Activated CD8-positive, alpha-beta memory T cell treated with anti-CD3 and anti-CD28 coated beads, Interleukin-2, amount 50 U/mL, for 24 hours (primary cell): Measurements from ENCODE around the gene MOCS1.
"Not testable (repeated sequence)": the region's sequence is repeated elsewhere in the genome, so short reads cannot be mapped to it uniquely, and the experiment has no call there.

Experiments
- DNase-seq: peaks from one replicate; pipeline ENCODE4 v3.0.0-alpha.2; 2020; ENCODE audit errors: extremely low read depth

The MOCS1 gene

GRCh38 chr6:39934131-39934757 is at the start of gene MOCS1:
Gene MOCS1 (minus strand): TSS chr6:39934462. CDS start chr6:39934417, 45 bp downstream.
- no peak for DNase-seq

- DNase-seq: no peak
These were observed 49.8 kb upstream of the MOCS1 start for GRCh38 chr6:39984051-39984450.

GRCh38 chr6:39983193-39983592 is 48.9 kb upstream of the MOCS1 start:
- no peak for DNase-seq

GRCh38 chr6:39982720-39983119 is 48.5 kb upstream of the MOCS1 start:
- DNase-seq: no peak

GRCh38 chr6:39980839-39981580 is 46.7 kb upstream of the MOCS1 start:
- DNase-seq: no peak

- DNase-seq: no peak
These were observed 45.4 kb upstream of the MOCS1 start for GRCh38 chr6:39979461-39980328.

- DNase-seq: no peak
These were observed 44.0 kb upstream of the MOCS1 start for GRCh38 chr6:39978240-39978639.

- DNase-seq: no peak
These were observed 39.4 kb upstream of the MOCS1 start for GRCh38 chr6:39973661-39974060.

GRCh38 chr6:39972717-39973116 is 38.5 kb upstream of the MOCS1 start:
- DNase-seq: not testable (repeated sequence)

GRCh38 chr6:39971131-39971530 is 36.9 kb upstream of the MOCS1 start:
- not testable (repeated sequence) for DNase-seq

- DNase-seq: no peak
These were observed 31.5 kb upstream of the MOCS1 start for GRCh38 chr6:39965751-39966150.

GRCh38 chr6:39964530-39964929 is 30.3 kb upstream of the MOCS1 start:
- DNase-seq: no peak

GRCh38 chr6:39964094-39964493 is 29.8 kb upstream of the MOCS1 start:
- no peak for DNase-seq

- no peak for DNase-seq
These were observed 28.6 kb upstream of the MOCS1 start for GRCh38 chr6:39962831-39963230.

- DNase-seq: no peak
These were observed 26.9 kb upstream of the MOCS1 start for GRCh38 chr6:39961178-39961577.

- no peak for DNase-seq
These were observed 24.7 kb upstream of the MOCS1 start for GRCh38 chr6:39958947-39959346.

- DNase-seq: no peak
These were observed 22.7 kb upstream of the MOCS1 start for GRCh38 chr6:39956936-39957335.

- no peak for DNase-seq
These were observed 18.9 kb upstream of the MOCS1 start for GRCh38 chr6:39953076-39953618.

GRCh38 chr6:39952167-39952566 is 17.9 kb upstream of the MOCS1 start:
- DNase-seq: no peak

- DNase-seq: no peak
These were observed 17.5 kb upstream of the MOCS1 start for GRCh38 chr6:39951716-39952115.

- no peak for DNase-seq
These were observed 16.9 kb upstream of the MOCS1 start for GRCh38 chr6:39951191-39951590.

- no peak for DNase-seq
These were observed 16.0 kb upstream of the MOCS1 start for GRCh38 chr6:39950125-39950720.
